ENCODE results near the gene KCNJ6.
A peak's percentile ranks its signal among the peaks of the same experiment; 100 is the strongest.

KCNJ6 gene

DNA sequence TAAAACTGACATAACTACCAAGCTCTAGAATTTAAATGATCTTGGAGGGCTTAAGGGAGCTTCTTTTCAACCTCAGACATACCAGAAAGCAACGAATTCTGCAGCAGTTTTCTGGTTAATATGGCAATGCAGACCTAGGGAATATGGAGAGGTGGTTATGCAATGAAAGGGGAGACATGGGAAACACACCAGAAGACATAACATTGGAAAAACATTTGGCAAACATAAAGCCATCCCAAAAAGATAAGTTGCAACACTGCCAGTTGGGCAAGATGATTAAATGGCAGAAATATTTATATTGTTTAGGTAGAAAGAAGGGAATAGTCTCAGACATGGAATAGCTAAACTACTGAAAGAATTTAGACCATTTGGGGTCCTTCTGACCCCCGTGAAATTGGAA is 104.5 kb downstream of the KCNJ6 start:
- no peak for DNase-seq

DNA sequence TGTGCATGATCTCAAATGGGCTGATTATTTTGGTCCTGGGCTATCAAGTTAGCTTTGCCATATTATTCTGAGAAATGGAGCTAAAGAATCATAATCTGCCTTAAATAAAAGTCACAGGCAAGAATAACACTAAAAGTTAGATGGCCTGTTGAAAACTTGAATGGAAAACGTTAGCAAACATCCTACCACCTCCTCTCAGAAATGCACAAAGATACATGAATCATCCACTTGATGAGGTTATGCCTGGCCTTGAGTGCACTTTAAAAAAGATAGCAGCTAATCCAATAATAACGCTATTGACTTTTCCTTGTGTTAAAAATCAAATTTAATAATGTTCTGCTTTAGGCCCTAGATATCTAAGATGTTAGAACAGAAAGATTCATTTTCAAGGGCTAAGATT is 108.0 kb downstream of the KCNJ6 start:
- DNase-seq: no peak

DNA sequence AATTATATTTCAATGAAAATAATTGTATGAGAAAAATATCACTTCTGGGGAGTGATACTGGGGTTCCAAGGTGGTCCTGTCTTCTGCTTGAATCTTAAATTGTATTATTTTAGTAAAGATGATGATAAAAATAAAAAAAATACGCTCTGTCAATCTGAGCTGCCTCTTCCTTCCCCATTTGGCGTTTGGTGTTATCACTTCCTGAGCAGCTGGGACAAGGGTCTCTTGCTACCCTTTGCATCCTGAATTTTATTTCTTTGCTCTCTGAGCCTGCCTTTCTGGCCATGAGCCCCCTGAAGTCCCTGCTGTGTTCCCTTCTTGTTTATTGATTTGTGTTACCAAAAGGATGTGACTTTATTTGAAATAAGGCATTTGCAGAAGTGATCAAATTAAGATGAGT is 111.0 kb downstream of the KCNJ6 start:
- DNase-seq: no peak

DNA sequence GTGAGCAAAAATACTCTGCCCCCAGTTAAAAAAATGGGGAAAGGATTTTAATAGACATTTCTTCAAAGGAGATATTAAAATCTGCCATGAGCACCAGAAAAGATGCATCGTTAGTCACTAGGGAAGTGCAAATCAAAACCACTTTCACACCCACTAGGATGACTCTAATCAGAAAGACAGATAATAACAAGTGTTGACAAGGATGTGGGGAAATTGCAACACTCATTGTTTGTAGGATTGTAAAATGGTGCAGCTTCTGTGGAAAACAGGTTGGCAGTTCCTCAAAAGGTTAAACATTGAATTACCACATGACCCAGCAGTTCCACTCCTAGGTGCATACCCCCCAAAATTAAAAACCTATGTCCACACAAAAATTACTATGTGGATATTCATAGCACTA is 112.3 kb downstream of the KCNJ6 start:
- no peak for DNase-seq

DNA sequence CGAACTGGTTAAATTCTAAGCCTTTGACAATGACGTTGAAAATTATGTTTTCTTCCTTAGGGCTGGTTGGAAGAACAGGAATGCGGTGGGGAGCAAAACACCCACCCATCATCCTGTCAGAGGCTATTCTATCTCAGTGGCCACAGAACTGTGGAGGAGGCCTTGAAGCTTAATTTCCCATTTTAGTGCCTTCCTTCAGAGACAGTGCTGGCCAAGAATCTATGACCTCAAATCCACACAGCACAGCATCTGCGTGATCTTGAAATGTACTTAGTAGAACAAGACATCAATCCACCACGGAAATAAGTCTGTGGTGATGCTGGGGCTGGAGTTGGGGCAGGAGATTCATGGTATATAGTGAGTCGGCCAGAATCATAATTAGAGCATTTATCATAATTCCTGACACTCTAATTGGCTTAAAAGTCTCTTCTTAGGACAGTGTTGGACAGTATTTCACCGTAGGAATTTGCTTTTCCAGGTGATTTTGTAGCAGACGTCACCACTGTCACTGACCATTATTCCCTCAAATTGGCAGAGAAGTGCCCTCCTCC is 113.1 kb downstream of the KCNJ6 start:
- no peak for DNase-seq

DNA sequence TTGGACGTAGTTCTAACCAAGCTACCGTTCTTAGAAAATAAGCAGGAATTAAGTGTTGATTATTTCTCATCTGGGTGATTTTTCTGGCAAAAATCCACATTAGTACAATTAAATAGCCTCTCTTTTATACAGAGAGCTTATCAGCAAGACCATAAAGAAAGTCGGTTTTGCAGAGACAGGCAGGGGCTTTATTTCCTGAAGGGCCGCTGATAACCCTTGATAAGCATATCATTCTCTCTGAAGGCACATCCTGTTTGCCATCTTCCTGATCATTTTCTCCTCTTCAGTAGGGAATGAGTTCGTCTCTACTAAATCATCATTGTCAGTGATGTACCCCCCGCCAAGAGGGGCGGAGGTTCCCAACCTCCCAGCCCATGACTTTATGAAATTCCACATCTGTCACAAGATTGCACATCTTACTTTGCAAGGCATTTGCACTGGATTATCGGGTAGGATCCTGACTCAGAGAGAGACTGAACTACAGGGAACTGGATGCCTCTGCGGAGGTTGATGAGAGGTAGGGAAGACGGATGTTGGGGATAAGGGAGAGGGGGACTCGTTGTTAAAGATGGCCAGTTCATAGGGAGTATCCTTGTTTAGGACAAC is 115.7 kb downstream of the KCNJ6 start:
- DNase-seq: peak; percentile 13

DNA sequence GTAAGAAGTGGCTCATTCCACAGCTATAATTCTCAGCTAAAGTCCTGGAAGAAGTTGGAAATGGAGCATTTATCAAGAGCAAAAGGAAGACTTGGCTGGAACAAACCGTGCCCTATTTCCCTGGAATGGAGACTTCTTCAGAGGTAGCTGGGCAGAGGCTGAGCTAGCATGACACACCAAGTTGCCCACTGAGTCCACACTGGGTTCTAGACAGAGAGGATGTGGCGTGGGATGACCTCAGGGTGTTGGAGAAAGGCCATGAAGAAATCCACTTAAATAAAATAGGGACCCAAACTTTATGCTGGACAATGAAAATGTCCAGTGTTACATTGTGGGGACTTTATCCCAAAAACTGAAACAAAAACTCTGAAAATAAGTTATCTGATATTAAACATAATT is 116.2 kb downstream of the KCNJ6 start:
- no peak for DNase-seq

DNA sequence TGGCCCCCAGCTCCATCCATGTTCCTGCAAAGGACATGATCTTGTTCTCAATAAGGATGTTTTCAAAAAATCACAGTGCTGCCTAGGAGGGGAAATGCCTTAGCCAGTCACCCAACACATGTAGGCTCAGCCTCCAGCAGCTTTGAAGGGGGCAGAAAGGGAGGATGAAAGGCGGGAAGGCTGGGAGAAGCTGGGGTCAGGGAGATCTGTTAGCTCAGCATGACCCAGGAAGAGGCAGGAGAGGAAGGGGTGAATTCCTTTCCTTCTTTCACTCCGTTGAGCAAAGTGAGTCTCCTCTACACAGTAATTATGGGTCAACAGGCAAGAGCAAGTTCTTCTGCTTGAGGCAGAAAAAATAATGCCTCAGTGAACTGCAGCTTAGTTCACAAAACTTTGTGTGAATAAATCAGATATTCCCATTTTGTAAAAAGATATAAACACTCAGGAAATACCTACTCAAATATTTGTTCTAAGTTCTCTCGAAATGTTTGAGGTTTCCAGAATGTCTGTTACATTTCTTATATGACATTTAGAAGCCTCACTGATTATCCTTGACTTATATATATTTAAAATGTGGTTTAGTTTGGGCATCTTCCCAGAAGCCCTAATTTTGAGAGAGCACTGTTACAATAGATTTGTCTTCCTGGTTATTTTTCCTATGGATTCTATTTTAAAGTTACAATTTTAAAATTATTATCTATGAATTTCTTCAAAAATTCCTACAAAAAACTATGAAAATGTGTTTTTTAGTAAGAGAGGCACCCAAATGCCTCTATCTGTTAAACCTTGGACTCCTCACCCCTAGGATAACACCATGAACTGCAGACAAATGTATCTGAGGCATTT is 116.8 kb downstream of the KCNJ6 start:
- DNase-seq: peak; percentile 21

DNA sequence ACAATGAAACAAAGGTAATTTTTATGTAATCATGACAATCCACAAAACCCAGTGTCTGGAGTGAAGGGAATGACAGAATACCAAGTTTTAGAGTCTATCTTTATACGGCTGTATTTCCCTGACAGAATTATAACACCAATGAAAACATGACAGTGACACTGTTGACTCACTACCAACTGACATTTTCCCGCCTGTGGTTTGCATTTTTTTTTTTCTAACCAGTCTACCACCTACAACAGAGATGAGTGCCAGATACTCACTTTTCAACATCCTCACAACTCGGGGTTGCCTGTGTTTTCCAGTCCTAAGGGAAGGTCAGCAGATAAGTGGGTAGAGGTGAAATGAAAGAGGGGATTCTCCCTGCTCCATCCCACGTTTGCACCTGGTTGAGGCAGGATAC is 118.9 kb downstream of the KCNJ6 start:
- DNase-seq: no peak

DNA sequence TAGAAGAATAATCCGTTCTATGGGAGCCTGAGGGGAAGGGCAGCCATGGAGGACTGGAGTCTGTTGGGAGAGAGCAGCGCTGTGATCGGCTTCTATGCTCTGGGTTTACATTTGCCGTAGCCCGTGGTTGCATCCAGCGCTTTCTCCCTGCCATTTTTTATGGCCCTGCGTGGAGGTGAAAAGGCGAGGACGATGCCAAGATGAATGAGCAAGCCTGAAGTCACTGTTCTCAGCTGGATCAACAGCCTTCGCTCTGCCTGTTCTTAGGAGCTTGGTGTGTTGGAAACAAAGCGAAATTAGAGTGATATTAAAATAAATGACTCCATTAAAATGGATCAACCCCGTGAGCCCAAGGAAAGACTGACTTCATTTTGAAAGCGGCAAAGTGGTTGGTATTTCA is 120.2 kb downstream of the KCNJ6 start:
- no peak for DNase-seq

DNA sequence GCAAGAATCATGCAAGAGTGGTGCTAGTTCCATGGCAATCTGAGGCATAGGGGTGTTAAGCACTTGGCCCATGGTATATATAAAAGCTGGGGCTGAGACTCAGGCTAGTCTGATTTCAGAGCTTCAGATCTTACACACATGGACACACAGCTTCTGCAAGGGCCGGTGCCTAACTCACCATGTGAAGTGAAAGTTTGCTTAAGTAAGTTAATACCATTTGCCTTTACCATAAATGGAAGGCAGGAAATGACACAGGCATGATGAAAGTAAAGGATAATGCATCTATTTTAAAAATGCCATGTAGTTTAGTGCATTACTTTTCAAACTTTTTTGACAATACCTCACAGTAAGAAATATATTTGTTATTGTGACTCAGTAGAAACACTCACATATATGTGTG is 122.6 kb downstream of the KCNJ6 start:
- DNase-seq: no peak

DNA sequence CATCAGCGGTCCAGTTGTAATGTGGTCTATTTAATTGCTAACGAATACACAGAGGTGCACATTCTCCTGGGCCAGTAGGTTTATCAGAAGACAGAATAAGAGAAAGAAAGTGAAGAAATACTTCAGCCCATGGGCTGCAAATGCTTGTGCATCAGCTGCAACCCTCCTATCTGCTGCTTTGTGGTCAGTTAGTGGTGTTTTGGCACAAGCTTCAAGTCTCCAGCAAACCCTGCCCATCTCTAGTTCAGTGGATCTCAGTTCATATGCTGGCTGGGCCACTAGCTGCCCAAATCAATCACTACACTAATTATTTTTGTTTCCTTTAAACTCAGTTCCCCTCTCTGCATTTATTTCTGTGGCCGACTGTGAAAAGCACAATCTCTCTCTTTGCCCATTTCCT is 124.2 kb downstream of the KCNJ6 start:
- no peak for DNase-seq

DNA sequence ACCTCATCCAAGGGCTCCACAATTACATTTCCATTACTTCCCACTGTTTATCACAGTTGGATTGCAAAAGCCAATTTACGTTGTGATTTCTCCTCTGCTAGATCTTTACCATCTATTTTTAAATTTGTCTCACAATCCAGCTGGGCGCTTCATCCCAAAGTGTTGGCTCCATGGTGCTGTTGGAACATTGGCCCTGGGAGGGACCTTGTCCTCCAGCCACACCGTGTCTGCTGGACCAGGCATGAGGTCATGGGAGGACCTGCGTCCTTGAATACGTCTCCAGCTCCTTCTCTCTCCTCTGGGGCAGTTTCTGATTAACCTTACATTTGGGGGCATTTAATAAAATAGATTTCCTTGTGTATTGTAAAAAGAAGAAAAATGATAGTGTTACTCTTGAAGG is 125.4 kb downstream of the KCNJ6 start:
- no peak for DNase-seq

DNA sequence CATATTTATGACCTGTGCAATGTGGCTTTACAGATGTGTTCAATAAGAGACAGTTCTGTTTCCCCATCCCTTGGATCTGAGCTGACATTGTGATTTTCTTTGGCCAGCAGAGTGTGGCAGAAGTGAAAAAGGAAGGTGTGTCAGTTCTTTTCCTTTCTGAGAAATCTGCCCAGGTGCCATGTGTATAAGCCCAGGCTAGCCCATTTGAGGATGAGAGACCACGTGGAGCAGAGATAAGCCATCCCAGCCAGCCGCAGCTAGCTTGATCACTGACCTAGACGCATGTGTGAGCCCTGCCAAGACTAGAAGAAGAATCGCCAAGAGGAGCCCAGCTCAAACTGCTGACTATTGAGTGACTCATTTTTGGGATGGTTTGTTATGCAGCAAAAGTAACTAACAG is 127.8 kb downstream of the KCNJ6 start:
- no peak for DNase-seq

DNA sequence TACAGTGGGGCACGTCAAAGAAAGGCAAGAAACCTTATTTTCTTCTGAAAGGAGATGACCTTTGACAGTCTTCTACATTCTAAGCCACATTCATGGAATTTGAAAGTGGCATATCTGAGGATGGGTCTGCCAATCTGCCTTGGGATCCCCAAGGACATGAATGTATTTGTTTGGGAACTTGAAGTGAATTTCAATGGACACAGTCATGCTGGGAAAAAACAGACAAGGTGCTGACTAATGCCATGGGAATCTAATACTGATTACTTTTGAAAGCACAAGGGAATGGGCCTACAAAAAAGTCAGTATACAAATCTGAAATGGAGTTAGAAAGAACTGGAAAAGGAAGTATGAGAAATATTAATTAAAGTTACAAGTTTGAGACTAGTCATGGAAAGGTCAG is 128.8 kb downstream of the KCNJ6 start:
- no peak for DNase-seq

DNA sequence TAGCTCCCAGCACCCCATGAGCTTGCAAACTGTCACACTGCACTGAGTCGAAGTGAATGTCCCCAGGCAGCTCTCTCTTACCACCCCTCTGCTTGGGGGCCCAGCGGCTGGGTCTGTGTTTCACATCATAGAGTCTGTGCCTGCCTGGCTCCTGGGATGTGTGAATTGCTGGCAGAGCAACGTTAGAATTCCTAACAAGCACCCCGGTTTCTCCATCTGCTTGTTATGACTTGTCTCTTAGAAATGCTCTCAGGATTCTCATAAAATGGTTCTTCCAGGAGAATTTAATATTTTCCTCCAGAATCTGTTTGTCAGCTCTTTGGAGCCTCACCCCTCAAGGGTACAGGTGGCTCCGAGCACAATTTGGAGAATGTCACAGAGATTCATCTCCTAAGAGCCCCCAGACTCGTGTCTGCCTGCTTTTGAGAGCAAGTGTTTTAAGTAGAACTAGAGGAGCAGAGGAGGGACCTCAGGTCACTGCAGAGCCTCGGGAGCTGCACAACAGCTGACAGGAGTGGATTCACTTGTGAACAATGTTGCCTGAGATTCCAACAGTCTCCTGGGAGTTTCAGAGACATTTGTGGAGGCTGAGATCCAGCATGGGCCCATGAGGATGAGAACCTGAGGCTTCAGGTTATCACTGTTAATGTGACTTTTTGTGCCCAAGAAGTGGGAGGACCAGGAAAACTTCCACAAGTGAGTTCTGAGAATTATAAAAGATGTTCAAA is 131.5 kb downstream of the KCNJ6 start:
- no peak for DNase-seq

DNA sequence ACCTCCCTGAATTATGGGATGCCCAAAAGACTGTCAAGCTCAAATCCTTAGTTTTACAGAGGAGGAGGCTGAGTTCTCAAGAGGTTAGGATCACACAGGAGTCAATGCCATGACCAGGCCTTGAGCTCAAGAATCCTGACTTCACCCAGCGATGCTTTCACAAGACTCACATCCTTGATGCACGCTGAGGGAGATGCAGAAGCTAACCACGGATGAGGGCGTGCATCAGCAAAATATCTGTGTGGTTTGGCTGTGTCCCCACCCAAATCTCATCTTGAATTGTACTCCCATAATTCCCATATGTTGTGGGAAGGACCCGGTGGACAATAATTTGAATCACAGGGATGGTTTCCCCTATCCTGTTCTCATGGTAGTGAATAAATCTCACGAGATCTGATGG is 133.2 kb downstream of the KCNJ6 start:
- no peak for DNase-seq

DNA sequence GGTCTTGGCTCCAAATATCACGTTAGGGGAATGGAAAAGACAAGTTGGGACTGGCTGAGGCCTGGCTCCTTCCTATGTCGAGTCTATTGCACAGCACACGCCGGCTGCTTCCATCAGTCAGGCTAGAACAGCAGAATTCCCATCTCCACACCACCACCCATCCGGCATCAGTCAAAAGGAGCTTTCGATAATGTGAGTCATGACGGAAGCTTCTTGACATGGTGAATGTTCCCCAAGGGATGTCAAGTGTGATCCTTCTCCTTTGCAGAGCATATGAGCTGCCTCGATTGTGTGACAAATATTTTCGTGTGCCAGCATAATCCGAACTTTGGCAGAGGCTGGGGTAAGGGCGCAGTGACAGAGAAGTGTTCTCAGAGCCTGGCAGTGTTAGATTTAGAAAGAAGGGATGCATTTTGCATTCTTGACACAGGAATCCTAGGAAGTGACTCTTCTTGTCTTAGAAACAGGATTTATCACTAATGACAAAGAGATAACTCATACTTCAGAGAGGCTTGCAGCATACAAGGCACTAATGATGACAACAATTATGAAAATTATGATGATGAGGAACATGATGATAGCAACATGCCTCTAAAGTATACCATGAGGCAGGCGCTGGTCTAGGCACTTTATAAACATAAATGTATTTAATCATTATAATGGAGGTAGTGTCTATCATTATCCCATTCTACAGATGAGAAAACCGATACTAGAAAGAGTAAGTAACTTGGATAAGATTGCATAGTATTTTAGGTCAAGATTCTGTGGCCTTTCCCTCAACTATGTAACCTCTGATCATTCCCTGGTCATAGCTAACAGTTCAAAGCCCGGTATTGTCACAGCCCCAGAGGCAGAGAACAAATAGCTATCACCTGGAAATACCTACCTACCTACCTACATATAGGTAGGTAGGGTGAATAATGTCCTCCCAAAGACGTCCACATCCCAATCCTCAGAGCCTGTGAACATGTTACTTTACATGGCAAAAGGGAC is 135.0 kb downstream of the KCNJ6 start:
- DNase-seq: no peak

DNA sequence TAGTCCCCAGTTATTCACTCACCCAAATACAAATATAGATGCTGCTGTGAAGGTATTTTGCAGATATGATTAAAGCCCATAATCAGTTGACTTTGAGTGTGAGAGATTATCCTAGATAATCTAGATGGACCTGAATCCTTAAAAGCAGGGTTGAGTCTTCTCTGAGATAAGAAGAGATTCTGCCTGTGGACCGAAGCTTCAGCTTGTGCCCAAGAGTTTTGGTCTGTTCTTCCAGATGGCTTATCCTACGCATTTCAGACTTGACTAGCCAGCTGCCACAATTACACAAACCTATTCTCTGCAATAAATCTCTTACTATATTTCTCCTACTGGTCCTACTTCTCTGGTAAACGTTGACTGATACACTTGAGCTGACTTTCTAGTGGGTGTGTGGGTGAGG is 145.1 kb downstream of the KCNJ6 start:
- no peak for DNase-seq

DNA sequence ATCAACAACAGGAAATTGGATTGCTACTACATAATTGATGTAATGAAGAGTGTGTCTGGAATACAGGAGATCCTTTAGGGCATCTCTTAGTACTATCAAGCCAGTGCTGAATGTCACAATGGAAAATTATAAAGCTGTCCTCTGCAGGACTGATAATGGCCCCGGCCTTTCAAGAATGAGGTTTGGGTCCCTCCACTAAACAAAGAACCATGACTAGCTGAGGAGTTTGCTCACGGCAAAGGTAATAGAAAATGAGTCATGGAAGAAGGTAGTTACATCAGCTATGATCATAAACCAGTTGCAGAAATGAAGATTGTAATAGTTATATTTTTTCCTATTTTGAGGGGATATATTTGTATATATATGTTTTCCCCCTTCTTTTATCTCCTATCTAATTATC is 145.8 kb downstream of the KCNJ6 start:
- DNase-seq: no peak

DNA sequence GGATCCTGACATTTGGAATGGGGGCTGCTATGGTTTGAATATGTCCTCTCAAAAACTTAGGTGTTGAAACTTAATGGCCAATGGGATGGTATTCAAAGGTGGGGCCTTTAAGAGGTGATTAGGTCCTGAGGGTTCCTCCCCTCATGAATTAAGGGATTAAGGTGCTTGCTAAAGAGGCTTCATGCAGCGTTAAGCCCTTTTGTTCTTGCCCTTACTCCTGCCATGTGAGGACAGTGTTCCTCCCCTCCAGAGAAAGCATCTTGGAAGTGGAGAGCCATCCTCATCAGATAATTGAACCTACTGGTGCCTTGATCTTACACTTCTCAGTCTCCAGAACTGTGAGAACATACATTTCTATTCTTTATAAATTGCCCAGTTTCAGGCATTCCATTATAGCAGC is 146.6 kb downstream of the KCNJ6 start:
- DNase-seq: no peak

DNA sequence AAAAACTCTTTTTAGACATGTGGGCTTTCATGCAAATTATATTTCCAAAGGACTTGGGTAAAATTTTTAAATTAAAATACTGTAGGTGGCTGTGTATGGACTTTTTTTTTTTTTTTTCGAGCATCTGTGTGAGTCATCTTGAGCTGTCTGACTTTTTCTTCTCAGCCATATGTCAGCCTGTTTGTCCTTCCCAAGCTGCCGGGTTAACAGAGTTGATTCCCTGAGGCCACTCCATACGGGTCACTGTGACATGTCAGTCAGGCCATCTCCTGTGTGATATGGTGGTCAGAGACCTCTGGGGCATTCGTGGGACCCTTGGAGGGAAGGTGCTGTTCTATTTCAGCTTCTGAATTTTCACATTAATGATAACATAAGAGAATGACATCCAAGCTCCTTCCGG is 148.3 kb downstream of the KCNJ6 start:
- no peak for DNase-seq

DNA sequence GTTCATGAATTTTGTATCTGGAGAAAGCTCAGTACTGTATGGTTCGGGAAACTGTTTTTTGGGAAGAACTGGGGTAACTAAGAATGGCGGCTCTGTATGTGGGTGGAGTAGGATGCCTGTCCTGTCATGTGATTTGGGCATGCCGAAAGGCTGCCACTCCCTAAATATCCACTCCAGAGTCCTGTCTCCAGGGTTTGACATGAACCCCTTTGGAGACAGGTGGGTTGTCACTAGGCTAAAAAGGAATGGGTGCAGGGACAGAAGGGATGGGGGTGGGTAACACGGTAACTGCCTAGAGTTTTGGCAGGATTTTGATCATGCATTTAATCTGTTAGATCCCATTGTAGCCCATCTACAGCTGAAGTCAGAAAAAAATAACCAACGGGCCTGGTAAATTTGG is 150.1 kb downstream of the KCNJ6 start:
- DNase-seq: no peak
